GM19043 (cell line): ENCODE measurements around the gene INS.
"Not testable (repeated sequence)": the region's sequence is repeated elsewhere in the genome, so short reads cannot be mapped to it uniquely, and the experiment has no call there.

Experiments
- ATAC-seq: cut with Tn5 transposase; IDR thresholded peaks from one replicate; pipeline ENCODE4 v1.9.1; 2021; ENCODE audit warnings: low read depth; ENCODE audit not compliant: unreplicated experiment

The INS gene

DNA sequence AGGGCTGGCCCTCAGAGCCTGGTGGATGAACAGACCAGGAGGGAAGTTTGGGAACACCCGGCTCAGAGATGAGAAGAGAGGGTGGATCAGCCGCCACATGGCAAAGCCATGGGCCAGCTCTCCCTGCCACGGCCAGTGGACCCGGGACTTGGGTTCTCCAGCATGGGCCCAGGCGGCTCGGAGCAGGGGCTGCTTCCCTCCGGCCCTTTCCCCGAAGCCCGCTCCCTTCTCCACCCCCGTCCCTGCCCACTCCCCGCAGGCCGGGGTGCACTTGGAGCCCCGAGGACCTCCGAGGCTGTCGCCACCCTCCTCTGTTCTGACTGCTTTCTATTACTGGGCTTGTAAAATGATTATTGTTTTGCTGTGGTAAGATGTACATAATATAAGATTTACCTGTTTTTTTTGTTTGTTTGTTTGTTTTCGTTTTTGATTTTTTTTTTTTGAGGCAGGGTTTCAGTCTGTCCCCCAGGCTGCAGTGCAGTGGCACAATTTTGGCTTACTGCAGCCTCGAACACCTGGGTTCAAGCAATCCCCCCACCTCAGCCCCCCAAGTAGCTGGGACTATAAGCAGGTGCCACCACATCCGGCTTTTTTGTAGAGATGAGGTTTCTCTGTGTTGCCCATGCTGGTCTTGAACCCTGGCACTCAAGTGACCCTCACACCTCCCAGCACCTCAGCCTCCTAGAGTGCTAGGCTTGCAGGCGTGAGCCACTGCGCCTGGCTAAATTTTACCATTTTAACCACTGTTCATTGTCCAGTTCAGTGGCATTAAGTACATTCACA is 21.9 kb upstream of the INS start:
- ATAC-seq, result no peak

DNA sequence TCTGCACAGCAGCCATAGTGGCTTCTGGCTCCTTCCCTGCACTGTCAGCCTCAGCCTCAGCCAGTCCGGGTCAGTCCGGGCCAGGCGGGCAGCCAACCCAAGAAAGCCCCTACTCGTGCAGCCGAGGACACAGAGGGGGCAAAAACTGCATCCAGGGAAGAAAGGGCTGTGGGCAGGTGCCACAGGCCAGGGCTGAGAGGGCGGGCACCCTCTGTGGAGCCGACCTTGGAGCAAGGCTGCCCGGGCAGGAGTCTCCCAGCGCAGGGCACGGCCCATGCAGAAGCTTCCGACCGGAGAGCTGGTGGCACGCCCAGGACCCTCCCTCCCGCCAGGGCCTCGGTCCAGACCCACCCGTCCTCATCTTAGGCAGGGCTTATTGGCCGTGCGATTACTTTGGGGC is 21.1 kb upstream of the INS start:
- no peak for ATAC-seq

DNA sequence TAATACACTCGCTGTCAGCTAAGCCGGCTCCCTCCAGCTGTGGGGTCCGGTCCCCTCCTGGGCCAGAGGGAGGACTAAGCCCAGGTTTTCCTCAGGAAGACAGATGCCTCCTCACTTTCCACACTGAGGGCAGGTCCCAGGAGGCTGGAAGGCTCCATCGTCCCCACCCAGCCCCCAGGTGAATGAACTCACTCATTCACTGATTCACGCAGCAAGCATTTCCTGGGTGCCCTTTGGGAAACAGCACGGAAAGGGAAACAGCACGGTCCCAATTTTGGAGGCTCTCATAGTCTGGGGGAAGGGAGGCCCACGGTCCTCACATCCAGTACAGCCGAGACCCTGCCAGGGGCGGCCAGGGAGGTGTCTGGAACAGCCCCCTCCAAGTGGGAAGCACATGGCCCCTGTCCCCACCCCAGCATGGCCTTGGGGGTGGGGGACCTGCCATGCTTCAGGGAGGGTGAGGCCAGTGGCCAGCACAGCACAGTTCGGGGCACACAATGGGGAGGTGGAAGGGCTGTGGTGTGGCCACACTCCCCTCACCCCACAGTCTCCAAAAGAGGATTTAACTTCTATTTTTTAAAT is 19.9 kb upstream of the INS start:
- ATAC-seq, result no peak

DNA sequence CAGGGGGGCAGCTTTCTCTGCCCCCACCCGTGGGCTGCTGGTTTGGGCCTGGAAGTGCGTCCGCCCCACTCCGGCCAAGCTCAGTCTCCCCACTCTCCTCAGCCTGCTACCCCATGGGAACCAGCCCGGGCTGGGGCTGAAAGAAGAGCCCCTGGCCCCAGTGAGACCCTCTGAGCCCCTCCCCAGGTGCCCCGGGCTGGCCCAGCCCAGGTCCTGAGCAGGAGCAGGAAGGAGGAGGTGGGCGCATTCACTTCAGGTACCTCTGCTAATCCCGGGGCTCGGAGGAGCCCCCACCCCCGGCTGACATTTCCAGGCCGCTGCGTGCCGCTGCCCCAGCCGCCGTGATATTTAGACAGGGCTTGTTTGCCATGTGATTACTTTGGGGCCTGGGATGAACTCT is 19.3 kb upstream of the INS start:
- no peak for ATAC-seq

DNA sequence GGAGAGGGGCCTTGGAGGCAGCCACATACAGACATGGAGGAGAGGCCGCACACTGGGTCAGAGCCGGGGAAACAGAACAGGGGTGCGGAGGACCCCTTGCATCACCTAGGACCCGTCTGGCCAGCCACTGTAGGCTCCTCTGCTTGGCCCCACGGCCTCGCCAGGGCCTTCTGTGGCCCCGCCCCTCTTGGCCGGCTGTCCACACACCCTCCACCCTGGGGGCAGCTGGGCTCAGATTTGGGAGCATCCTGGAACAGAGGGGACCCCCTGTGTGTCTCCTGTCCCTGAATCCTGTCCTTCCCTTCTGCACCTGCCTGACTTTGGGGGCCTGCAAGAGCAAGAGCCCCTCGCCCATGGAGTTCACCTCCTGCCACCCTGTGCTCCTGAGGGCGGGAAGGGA is 18.5 kb upstream of the INS start:
- no peak for ATAC-seq

- no peak for ATAC-seq
Observed at GRCh38 chr11:2178906-2179494, 18.0 kb upstream of the INS start.

GRCh38 chr11:2178055-2178773 is 17.2 kb upstream of the INS start:
- not testable (repeated sequence) for ATAC-seq

DNA sequence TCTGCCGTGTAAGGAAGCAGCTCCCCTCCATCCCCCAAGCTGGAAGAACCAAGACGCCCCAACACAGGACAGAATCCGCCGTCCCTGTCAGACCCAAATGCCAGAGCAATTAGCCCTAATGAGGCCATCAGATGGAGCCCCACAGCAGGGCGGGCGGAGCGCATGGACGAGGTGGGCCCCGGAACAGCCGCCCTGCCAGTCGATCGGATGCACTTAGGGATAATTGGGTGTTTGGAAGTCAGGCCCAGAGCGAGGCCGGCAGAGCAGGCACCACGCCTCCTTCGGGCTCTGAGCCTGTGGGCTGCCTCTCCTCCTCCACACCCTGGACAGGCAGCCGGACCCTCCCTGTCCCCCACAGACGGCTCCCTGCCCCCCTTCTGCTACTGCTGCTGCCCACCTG is 16.1 kb upstream of the INS start:
- no peak for ATAC-seq

- ATAC-seq, result no peak
Observed at GRCh38 chr11:2176389-2176900, 15.4 kb upstream of the INS start.

GRCh38 chr11:2175659-2176058 is 14.7 kb upstream of the INS start:
- ATAC-seq, result no peak

DNA sequence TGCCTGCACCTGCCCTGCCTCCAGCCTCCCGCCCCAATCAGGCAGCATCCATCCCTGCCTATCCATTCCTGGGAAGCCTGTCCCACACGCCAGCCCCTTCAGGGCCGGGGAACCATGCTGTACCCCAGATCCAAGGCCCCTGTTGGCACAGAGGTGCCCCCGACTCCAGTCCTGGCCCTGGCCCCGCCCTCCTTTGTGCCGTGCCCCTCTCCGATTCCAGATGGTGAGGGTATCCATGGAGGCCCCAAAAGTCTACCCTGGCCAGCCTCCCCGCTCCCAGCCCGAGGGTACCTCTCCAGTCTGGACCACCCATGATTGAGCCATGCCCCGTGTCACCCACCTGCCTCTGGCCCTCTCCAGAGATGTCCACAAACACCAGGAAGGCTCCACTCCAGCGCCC is 13.4 kb upstream of the INS start:
- ATAC-seq, result no peak

DNA sequence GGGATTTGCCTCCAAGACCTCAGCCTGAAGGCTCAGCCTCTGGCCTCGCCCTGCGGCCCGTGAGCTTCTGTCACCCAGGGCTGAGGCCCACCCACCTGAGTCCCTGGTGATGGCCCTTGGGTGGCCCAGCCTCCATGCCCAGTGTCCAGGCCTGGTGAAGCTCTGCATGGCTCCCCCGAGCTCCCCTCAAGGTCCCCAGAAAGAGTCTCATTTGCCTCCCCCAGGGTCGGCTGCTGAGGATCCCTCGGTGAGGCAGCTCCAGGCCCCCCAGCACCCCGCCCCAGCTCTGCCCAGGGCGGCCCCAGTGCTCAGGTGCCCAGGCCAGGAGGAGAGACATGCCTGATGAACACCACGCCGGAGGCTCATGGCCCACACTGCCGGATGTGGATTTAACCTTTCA is 12.8 kb upstream of the INS start:
- no peak for ATAC-seq

DNA sequence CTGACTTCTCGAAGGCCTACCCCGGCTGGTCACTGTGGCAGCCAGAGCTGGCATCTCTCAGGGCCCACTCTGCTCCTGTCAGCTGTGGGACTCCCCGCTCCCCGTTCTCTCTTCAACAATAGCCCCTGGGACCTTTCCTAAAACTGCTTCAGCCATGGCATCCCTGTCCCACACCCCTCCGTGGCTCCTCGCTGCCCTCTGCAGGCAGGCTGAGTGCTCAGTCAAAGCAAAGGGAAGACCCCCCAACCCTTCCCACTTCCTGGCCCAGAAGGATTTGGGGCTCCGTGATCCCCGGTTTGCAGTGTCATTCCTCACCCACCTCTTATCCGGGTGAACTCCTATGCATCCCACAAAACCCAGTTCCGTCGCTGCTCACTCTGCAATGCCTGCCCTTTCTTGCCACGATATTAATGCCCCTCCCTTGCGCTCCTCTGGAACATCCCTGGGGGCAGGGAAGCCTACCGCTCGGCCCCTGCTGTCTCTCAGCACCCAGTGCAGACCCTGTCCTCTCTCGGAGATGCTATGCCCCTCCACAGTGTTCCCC is 12.2 kb upstream of the INS start:
- ATAC-seq, result no peak

DNA sequence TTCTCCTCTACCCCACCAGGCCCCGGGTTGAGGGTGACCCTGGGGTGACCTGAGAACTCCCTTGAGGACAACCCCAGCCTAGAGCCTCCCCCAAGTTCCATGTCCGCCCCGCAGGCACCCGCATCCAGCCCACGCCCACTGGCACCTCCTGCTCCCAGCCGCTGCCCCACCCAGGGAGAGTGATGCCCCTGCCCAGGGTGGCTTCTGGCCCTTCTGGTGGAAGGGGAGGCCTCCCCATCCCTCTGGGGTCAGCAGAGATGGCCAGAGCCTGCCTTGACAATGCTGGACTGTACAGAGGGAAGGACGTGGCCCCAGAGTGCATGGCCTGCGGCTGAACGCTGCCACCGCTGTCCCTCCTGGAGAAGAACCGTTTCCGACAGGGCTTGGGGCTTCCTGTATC is 11.7 kb upstream of the INS start:
- ATAC-seq, result no peak

DNA sequence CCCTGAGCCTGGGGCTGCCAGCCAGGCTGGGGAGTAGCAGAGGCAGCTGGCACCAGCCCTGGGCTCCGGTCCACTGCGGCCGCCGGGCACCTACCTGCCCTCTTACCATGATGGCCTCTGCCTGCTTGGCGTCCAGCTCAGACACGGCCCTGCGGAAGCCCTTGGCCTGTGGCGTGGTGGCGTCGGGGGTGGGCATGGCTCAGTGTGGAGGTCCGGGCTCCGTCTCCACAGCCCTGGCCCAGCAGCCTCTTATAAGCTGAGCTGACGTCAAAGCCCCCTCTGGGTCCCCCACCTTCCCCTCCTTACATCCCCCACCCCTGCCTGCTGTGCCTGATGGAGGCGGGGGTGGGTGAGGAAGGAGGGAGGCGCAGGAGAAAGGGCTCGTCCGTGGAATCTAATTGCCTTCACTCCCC is 10.6 kb upstream of the INS start, which contains the start of gene TH:
TH (minus strand) TSS at position 225 of the 413 bp plus-strand sequence; CDS start at position 196, 29 bp downstream.
- no peak for ATAC-seq

GRCh38 chr11:2169626-2170570 is 8.9 kb upstream of the INS start:
- ATAC-seq, result no peak

DNA sequence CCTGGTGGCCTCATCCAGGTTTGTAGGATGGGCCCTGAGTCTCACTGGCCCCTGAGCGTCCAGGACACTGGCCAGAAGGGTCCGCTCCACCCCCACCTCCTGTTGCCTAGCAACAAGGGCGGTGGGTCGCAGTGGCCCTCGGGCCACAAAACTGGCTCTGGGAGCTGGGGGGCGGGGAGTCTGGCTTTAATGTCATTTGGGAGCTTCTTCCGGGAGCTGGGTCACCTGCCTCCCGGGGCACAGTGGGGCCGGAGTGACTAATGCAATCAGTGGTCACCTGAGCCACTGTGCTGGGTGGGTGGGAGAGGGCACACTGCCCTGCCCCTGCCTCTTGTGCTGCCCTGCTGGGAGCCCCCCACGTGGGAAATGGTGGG is 8.0 kb upstream of the INS start:
- ATAC-seq, result no peak

DNA sequence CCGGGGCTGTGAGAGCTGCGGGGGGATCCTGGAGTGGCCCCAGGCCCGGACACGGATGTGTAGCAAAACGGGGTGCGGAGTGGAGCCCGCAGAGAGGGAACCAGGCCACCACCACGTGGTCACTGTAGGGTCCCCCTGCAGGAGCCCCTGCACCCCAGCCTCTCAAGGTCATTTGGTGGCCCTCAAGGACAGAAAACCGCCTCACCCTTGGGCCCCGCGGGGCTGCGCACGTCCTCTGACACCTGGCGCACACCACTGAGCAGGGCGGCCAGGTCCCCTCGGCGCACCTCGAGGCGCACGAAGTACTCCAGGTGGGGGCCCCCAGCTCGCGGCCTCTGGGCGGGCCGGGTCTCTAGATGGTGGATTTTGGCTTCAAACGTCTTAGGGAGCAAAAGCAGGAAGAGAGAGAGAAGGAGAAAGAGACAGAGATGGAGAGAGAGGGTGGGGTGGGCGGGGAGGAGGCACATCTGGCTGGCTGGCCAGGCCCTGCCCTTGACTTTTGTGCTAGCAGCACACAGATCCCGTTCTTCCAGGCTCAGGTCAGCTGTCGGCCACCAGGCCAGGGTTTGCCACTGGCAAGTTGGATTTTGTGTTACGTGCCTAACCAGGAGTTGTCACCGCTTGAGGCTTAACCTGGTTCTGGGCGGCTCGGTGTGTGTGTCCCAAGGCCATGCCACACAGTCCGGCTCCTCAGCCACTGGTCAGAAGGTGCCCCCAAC is 7.4 kb upstream of the INS start:
- no peak for ATAC-seq
